Upper lobe of left lung (tissue), 4 donors: ENCODE data around the gene CD8A.

ENCODE experiments used
- CTCF ChIP-seq, 6 experiments: fragments of 450-650 bp in 4 of 6; fragments of 200-600 bp in 2 of 6; sonication (generic) in 2 of 6; IDR thresholded peaks; one replicate each; pipeline ENCODE4 v1.5.1; 2016 to 2019; ENCODE audit warnings: antibody characterized with exemption in 6 of 6
- EP300 ChIP-seq, 4 donors: sonication (generic); formaldehyde crosslinking; IDR thresholded peaks; one replicate each; pipeline ENCODE4 v1.5.1; 2017; ENCODE audit warnings: antibody characterized with exemption in 4 of 4, control low read depth in 2 of 4
- POLR2A ChIP-seq, 4 donors: fragments of 450-650 bp; IDR thresholded peaks; one replicate each; pipeline ENCODE4 v1.5.1; 2016 to 2017; ENCODE audit warnings: antibody characterized with exemption in 4 of 4, mild to moderate bottlenecking in 2 of 4
- POLR2AphosphoS5 ChIP-seq, 2 donors: sonication (generic); formaldehyde crosslinking; IDR thresholded peaks; one replicate each; pipeline ENCODE4 v1.5.1; 2017; ENCODE audit warnings: antibody characterized with exemption in 2 of 2

- TF ChIP-seq CTCF (IDR thresholded peaks at IDR 0.05): no peak
- TF ChIP-seq POLR2A (IDR thresholded peaks at IDR 0.05): no peak
- TF ChIP-seq POLR2AphosphoS5 (IDR thresholded peaks at IDR 0.05): no peak
- TF ChIP-seq EP300 (IDR thresholded peaks at IDR 0.05): no peak
These were observed 10.7 kb downstream of the CD8A start for GRCh38 chr2:86779971-86780370.
